Stimulated activated CD8-positive, alpha-beta memory T cell treated with anti-CD3 and anti-CD28 coated beads, Interleukin-15, amount 100 ng/mL, for 4 hours (primary cell): ENCODE measurements around the gene GPATCH3.
"Not testable (repeated sequence)": the region's sequence is repeated elsewhere in the genome, so short reads cannot be mapped to it uniquely, and the experiment has no call there.

Experiments
- DNase-seq, 2 donors: peaks; one replicate each; pipeline ENCODE4 v3.0.0-alpha.2; 2020; ENCODE audit warnings: low read depth in 2 of 2

GPATCH3 gene

GRCh38 chr1:26913754-26914619, 13.7 kb upstream of the GPATCH3 start, which contains the start of gene NR0B2:
TSS of gene NR0B2 (minus strand) at chr1:26913975. CDS start at chr1:26913940, 35 bp downstream.
- no peak for DNase-seq

- no peak for DNase-seq
These were observed 13.1 kb upstream of the GPATCH3 start for GRCh38 chr1:26913389-26913753.

- DNase-seq: no peak
These were observed 11.9 kb upstream of the GPATCH3 start for GRCh38 chr1:26912147-26912490.

- DNase-seq: no peak
These were observed 11.3 kb upstream of the GPATCH3 start for GRCh38 chr1:26911399-26912146.

GRCh38 chr1:26910343-26911160, 10.3 kb upstream of the GPATCH3 start:
- no peak for DNase-seq

- no peak for DNase-seq
These were observed 9.7 kb upstream of the GPATCH3 start for GRCh38 chr1:26909951-26910342.

GRCh38 chr1:26907071-26907917, 7.0 kb upstream of the GPATCH3 start:
- DNase-seq: no peak

- no peak for DNase-seq
These were observed 696 bp upstream of the GPATCH3 start for GRCh38 chr1:26900815-26901511.

GRCh38 chr1:26897351-26897750, 2.9 kb downstream of the GPATCH3 start:
- DNase-seq: no peak

- no peak for DNase-seq
These were observed 6.0 kb downstream of the GPATCH3 start for GRCh38 chr1:26894263-26894662.

GRCh38 chr1:26890467-26890796, 9.8 kb downstream of the GPATCH3 start:
- no peak for DNase-seq

GRCh38 chr1:26889551-26890466, 10.5 kb downstream of the GPATCH3 start, which contains the start of gene GPN2:
TSS of gene GPN2 (minus strand) at chr1:26890283. CDS start at chr1:26890096, 187 bp downstream.
- peak; percentile 53 to 54 for DNase-seq

GRCh38 chr1:26888231-26888630, 12.0 kb downstream of the GPATCH3 start:
- DNase-seq: no peak

GRCh38 chr1:26887125-26887524, 13.1 kb downstream of the GPATCH3 start:
- DNase-seq: no peak

GRCh38 chr1:26882696-26883463, 17.4 kb downstream of the GPATCH3 start:
- no peak for DNase-seq

- not testable (repeated sequence) for DNase-seq
These were observed 18.7 kb downstream of the GPATCH3 start for GRCh38 chr1:26881611-26882010.

- DNase-seq: no peak
These were observed 20.5 kb downstream of the GPATCH3 start for GRCh38 chr1:26879793-26880192.

GRCh38 chr1:26877326-26877725, 22.9 kb downstream of the GPATCH3 start:
- no peak for DNase-seq

- no peak for DNase-seq
These were observed 25.4 kb downstream of the GPATCH3 start for GRCh38 chr1:26874896-26875295.
